GM21423 (cell line): Measurements from ENCODE around the gene MEX3A.

ENCODE experiments used
- ATAC-seq: cut with Tn5 transposase; IDR thresholded peaks from one replicate; pipeline ENCODE4 v1.9.1; 2021; ENCODE audit warnings: mild to moderate bottlenecking, moderate library complexity; ENCODE audit not compliant: unreplicated experiment

The MEX3A gene

GRCh38 chr1:156103521-156103947 is 21.3 kb upstream of the MEX3A start:
- ATAC-seq = no peak

- no peak for ATAC-seq
These were observed 20.6 kb upstream of the MEX3A start for GRCh38 chr1:156102633-156103511.

DNA sequence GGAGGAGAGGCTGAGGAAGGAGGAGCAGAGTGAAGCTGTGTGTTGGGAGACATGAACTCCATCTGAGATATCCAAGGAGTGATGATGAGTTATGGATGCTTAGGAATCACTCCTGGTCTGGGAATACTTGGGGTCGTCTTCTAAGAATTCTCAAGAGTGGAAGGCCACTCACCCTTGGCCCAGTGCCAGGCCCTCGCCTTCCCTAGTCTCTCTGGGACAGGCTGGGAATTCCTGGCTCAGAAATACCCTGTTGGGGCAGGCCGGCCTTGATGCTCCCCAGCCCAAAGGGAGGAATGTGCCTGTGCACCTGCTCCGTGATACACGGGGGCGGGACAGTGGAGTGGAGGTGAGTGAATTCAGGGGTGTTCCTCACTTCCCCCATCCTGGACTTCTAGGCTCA is 19.6 kb upstream of the MEX3A start:
- no peak for ATAC-seq

- ATAC-seq = no peak
These were observed 18.1 kb upstream of the MEX3A start for GRCh38 chr1:156100205-156100995.

DNA sequence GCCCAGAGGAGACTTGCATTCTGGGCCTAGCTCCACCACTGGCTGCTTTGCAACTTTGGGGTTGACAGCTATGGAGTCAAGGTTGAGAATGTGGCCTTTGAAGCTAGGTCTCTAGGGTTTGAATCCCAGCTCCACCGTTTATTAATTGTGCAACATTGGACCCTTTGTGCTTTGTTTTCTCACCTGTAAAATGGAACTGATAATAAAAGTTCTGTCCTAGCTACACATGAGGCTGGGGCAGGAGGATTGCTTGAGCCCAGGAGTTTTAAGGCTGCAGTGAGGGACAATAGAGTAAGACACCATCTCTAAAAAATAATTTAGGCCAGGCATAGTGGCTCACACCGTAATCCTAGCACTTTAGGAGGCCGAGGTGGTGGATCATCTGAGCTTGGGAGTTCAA is 17.0 kb upstream of the MEX3A start:
- ATAC-seq = no peak

- ATAC-seq = no peak
These were observed 16.5 kb upstream of the MEX3A start for GRCh38 chr1:156098784-156099183.

DNA sequence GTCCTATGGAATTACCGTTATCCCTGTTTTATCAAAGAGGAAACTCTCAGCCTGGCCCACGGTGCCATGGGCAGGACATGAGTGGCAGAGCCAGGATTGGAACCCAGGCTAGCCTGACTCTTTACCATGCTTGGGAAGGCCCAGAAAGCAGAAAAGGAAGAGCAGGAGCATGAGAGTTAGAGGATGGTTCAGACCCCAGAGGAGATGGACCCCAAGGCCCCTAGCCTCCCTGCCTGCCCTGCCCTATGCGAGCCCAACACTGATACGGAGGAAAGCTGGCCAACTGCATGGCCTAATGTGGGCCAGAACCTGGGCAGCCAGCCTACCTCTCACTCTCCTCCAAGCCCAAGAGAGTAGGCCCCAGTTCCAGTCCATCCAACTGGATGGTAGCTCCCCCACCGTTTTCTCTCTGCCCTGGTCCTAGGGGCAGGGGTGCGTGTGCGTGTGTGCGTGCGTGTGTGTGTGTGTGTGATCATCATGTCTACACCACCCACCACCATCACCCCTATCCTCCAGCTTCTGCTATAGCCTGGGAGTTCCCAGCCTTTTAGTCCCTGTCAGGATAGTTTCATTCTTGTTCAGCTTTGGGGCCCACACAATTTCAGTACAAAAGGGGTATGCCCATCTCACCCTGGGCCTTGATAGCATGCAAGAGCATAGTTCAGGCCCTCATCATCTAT is 15.4 kb upstream of the MEX3A start:
- no peak for ATAC-seq

- peak; percentile 54 for ATAC-seq
These were observed 14.6 kb upstream of the MEX3A start for GRCh38 chr1:156096640-156097391.

- ATAC-seq = no peak
These were observed 13.7 kb upstream of the MEX3A start for GRCh38 chr1:156095906-156096508.

GRCh38 chr1:156091610-156092009 is 9.3 kb upstream of the MEX3A start:
- no peak for ATAC-seq

DNA sequence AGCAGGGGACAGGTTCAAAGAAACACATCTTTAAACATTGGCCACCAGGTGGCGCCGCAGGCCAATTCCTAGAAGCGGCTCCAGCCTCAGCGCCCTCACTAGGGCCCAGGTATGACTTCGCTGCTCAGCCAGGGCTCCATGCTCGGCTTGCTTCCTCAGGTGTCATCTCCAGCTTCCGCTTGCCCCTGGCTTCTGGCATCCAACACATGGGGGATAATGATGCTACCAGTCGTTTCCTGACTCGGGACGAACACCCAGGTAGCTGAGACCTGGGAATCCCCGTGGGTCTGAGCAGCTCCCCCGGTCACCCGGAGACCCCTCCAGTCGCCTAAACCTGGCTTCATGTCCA is 8.5 kb upstream of the MEX3A start:
- ATAC-seq = no peak

DNA sequence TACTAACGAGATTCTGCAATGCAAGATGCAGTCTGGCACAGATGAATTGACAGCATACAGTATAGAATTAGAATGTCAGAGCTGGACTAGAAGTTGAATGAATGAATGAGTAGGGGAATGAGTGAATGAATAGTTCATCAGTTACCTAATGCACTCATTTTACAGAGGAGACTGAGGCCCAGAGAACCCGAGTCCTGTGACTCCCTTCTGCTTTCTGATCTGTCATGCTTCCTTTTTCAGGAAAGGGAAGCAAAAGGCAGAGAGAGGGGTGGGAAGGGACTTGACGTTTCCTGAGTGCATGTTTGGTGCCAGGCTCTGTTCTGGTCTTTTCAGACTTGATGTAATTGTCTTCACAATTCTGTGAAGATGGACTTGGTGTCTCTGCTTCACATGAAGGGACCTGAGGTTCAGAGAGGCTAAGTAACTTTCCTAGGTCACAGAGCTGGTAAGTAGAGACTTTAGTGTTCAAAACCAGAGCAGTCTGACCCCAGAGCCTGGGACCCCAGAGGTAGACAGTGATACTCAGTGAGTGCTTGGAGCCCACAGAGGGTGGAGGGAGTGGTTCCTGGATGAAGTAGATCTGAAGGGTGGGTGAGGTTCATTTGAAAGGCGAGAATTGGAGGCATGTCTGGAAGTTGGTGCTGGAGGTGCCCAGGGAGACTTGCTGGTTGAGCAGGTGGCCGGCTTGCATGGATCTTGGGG is 8.0 kb upstream of the MEX3A start:
- no peak for ATAC-seq

- ATAC-seq = no peak
These were observed 7.4 kb upstream of the MEX3A start for GRCh38 chr1:156089704-156090103.

DNA sequence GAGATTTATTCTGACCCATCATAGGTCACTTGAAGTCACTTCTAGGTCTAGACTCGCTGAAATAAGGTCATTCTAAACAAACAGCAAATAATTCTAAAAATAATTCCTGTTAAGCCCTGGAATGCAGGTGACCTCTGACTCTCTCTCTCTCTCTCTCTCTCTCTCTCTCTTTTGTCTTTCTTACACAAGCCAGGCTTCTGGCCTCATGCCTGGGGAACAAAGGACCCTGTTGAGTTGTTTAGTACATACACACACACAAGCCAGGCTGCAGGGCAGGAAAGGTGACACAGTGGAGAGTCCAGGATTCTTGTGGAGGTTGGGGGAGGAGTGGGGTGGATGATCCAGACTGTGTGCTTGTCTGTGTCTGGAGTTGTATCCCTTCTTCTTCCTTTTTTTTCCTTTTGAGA is 4.0 kb upstream of the MEX3A start:
- no peak for ATAC-seq

- no peak for ATAC-seq
These were observed 1.8 kb upstream of the MEX3A start for GRCh38 chr1:156083800-156084790.

GRCh38 chr1:156081917-156082308 is 352 bp downstream of the MEX3A start:
- no peak for ATAC-seq

DNA sequence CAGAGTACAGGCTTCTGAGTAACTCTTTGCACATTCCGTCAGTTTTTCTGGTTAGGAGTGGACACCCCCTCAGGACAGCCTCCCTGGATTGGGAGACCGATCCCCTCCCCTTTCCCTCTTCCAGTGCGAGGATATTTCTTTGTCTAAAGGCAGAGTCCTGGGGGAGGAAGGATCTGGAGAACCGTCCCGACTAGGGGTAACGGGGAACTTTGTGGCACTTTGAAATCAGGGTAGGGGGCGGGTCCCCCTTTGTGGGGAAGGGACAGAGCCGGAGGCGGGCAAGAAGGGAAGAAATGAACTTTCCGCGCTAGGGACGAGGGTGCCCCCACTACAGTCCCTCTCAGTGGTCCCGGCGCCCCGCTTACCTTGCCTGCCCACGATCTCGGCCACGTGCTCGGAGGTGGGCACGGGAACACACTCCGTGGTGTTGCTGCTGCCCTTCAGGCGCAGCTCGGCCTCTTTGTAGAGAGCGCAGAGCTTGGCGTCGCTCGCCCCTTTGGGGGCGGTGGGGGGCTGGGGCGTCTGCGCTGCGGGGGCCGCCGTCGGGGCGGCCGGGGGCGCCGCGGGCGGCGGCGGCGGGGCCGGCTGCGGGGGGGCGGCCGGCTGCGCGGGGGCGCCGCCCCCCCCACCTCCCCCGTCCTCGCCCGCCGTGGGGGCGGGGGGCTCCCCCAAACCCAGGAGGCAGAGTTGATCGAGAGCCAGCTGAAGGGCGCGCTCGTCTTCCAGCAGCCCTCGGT is 917 bp downstream of the MEX3A start:
- ATAC-seq = no peak

DNA sequence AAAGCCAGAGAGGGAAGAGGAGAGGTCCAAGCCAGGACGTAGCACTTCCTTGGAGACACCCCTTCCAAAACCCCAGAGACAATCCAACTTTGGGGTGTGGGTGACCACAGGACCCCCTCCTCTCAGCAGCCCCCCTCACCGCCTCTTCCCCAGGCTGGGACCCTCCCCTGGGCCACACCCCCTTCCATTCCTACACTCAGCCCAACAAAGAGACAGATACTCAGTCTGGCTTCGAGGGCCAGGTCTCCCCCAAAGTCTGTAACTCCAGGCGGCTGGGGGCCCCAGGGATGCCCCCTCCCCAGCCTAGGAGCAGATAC is 1.4 kb downstream of the MEX3A start:
- no peak for ATAC-seq
